ENCODE results near the gene TBCK. TPM values are rescaled to one million over a fixed set of nuclear protein-coding genes. Genes with fewer than 3 reads are reported as not detected.
"Not testable (repeated sequence)": the region's sequence is repeated elsewhere in the genome, so short reads cannot be mapped to it uniquely, and the experiment has no call there.

TBCK gene
- total RNA-seq, 1 donor from 2014 or later = 25.1 TPM

GRCh38 chr4:106162278-106162677 is 153.7 kb downstream of the TBCK start:
- H3K4me1 Mint-ChIP-seq (ENCODE audit: low read depth) = no peaks in the 10 kb centered on the region
- H3K9me3 Mint-ChIP-seq = peaks cover 12% of the 10 kb centered on the region
- no peak for DNase-seq (ENCODE audit: low spot score)
- intact Hi-C loops (cut with micrococcal nuclease) = no loop called here
- H3K27me3 Mint-ChIP-seq (ENCODE audit: insufficient read depth) = no peaks in the 10 kb centered on the region
- no peak overlapping the region for H3K27ac Mint-ChIP-seq
- no peak overlapping the region for H3K4me3 Mint-ChIP-seq
- peaks cover 10% of the 10 kb centered on the region for H3K36me3 Mint-ChIP-seq (ENCODE audit: low read depth)

DNA sequence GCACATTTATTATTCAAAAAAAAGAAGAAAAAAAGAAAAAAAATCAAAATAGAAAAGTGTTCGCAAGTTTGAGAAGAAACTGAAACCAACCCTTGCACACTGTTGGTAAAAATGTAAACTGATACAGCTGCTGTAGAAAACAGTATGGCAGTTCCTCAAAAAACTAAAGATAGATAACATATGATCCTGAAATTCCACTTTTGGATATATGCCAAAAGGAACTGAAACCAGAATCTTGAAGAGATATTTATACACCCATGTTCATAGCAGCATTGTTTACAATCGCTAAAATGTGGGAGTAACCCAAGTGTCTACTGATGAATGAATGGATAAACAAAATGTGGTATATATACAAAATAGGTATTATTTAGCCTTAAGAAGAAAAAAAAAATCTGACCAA is 155.4 kb downstream of the TBCK start:
- intact Hi-C loops (cut with micrococcal nuclease) = no loop called here
- H3K9me3 Mint-ChIP-seq = peaks cover 15% of the 10 kb centered on the region
- DNase-seq (ENCODE audit: low spot score) = no peak
- H3K27ac Mint-ChIP-seq = no peak overlapping the region
- peaks cover 16% of the 10 kb centered on the region for H3K36me3 Mint-ChIP-seq (ENCODE audit: low read depth)
- no peak overlapping the region for H3K4me3 Mint-ChIP-seq
- H3K4me1 Mint-ChIP-seq (ENCODE audit: low read depth) = no peaks in the 10 kb centered on the region
- no peaks in the 10 kb centered on the region for H3K27me3 Mint-ChIP-seq (ENCODE audit: insufficient read depth)

DNA sequence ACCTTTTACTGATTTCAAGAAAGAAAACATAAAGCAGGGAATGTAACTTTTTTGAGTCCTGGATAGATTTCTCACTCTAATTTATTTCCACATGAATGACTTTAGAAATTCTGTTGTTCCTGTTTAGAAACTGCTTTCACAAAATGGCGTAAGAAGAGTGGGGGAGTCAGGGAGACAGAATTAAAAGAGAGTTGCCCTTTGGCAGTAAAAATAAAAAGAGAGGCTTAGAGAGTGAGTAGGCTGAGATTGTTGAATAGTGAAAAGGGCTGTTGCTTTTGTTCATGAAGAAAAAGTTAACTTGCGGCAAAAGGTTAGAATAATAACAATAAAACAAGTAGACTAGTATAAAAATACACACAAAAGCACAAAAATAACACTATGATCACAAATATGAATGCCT is 166.1 kb downstream of the TBCK start:
- intact Hi-C loops (cut with micrococcal nuclease) = no loop called here
- Mint-ChIP-seq H3K4me3 (no peak overlapping the region), H3K9me3 (peaks cover 27% of the 10 kb centered on the region), H3K36me3 (ENCODE audit: low read depth) (peaks cover 2% of the 10 kb centered on the region), H3K4me1 (ENCODE audit: low read depth) (no peaks in the 10 kb centered on the region), H3K27ac (no peak overlapping the region), H3K27me3 (ENCODE audit: insufficient read depth) (no peaks in the 10 kb centered on the region)
- no peak for DNase-seq (ENCODE audit: low spot score)

DNA sequence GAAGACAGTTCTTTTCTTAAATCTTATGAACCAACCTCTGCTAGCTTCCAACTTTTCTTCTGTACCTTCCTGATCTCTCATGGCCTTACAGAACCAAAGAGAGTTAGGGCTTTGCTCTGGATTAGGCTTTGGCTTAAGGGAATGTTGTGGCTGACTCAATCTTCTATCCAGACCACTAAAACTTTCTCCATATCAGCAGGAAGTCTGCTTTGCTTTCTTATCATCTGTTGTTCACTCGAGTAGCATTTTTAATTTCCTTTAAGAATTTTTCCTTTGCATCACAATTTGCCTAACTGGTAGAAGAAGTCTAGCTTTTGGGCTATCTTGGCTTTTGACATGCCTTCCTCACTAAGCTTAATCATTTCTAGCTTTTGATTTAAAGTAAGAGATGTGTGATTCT is 167.0 kb downstream of the TBCK start:
- H3K4me3 Mint-ChIP-seq = no peak overlapping the region
- H3K9me3 Mint-ChIP-seq = peaks cover 27% of the 10 kb centered on the region
- no peaks in the 10 kb centered on the region for H3K4me1 Mint-ChIP-seq (ENCODE audit: low read depth)
- no peaks in the 10 kb centered on the region for H3K27me3 Mint-ChIP-seq (ENCODE audit: insufficient read depth)
- peaks cover 3% of the 10 kb centered on the region for H3K36me3 Mint-ChIP-seq (ENCODE audit: low read depth)
- DNase-seq (ENCODE audit: low spot score) = no peak
- intact Hi-C loops (cut with micrococcal nuclease) = no loop called here
- H3K27ac Mint-ChIP-seq = no peak overlapping the region

DNA sequence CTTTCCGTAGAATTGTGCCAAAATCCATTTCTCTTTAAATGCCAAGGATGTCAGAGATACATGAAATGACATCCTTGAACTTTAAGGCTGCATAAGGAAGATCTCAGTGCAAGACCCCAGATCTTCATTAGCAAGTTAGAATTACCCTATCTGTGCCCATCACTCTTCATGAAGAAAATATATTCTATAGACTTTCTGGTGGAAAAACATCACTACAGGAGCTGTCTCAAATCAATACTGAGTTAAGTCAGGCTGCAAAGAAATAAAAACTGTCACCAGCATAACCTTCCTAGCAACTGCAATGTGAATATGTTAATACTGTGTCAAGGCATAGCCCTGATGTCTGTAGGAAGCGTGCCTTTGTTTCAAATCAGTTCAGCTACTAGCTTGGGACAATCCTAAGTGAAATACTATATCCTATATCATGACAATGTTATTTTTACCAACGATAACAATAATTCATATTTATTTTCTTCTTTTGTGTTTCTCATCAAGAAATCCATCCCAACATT is 173.3 kb downstream of the TBCK start:
- Mint-ChIP-seq H3K4me3 (no peak overlapping the region), H3K4me1 (ENCODE audit: low read depth) (no peaks in the 10 kb centered on the region), H3K36me3 (ENCODE audit: low read depth) (peaks cover 4% of the 10 kb centered on the region), H3K27ac (no peak overlapping the region), H3K9me3 (peaks cover 14% of the 10 kb centered on the region), H3K27me3 (ENCODE audit: insufficient read depth) (no peaks in the 10 kb centered on the region)
- intact Hi-C loops (cut with micrococcal nuclease) = no loop called here
- no peak for DNase-seq (ENCODE audit: low spot score)

GRCh38 chr4:106140601-106141000 is 175.4 kb downstream of the TBCK start:
- no peak overlapping the region for H3K27ac Mint-ChIP-seq
- H3K9me3 Mint-ChIP-seq = peaks cover under 1% of the 10 kb centered on the region
- DNase-seq (ENCODE audit: low spot score) = no peak
- no peaks in the 10 kb centered on the region for H3K27me3 Mint-ChIP-seq (ENCODE audit: insufficient read depth)
- peaks cover 2% of the 10 kb centered on the region for H3K36me3 Mint-ChIP-seq (ENCODE audit: low read depth)
- peaks cover 5% of the 10 kb centered on the region for H3K4me1 Mint-ChIP-seq (ENCODE audit: low read depth)
- H3K4me3 Mint-ChIP-seq = no peak overlapping the region
- intact Hi-C loops (cut with micrococcal nuclease) = no loop called here

DNA sequence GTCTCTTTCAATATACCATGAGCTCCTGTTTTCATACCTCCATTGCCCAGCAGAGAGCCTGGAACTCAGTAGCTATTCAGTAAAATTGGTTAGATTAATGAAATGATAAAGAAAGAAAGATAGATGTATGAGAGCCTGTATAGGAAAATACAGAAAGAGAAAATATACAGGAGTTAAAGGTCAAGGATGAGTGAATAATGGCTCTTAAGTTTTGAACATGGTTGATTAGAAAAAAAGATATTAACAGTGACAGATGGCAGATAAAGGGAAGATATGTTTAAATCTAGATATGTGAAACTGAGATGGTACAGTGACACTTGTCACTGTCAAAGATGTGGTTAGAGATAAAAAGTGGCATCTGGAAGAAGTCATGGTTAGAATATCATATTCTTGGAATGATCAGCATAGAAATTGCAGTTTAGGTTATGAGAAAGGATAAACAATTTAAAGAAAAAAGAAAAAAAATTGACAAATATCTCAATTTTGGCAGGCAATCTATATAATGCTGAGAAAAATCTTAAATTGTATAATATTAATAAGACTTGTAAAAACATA is 179.2 kb downstream of the TBCK start:
- Mint-ChIP-seq H3K27me3 (ENCODE audit: insufficient read depth) (no peaks in the 10 kb centered on the region), H3K36me3 (ENCODE audit: low read depth) (peaks cover 4% of the 10 kb centered on the region), H3K9me3 (peaks cover 5% of the 10 kb centered on the region), H3K27ac (no peak overlapping the region), H3K4me3 (no peak overlapping the region), H3K4me1 (ENCODE audit: low read depth) (peaks cover 5% of the 10 kb centered on the region)
- intact Hi-C loops (cut with micrococcal nuclease) = no loop called here
- no peak for DNase-seq (ENCODE audit: low spot score)

- peaks cover 8% of the 10 kb centered on the region for H3K36me3 Mint-ChIP-seq (ENCODE audit: low read depth)
- H3K27me3 Mint-ChIP-seq (ENCODE audit: insufficient read depth) = no peaks in the 10 kb centered on the region
- no peak overlapping the region for H3K27ac Mint-ChIP-seq
- peaks cover 5% of the 10 kb centered on the region for H3K4me1 Mint-ChIP-seq (ENCODE audit: low read depth)
- H3K4me3 Mint-ChIP-seq = no peak overlapping the region
- intact Hi-C loops (cut with micrococcal nuclease) = no loop called here
- peaks cover 9% of the 10 kb centered on the region for H3K9me3 Mint-ChIP-seq
- no peak for DNase-seq (ENCODE audit: low spot score)
Observed at GRCh38 chr4:106132045-106132444, 184.0 kb downstream of the TBCK start.

DNA sequence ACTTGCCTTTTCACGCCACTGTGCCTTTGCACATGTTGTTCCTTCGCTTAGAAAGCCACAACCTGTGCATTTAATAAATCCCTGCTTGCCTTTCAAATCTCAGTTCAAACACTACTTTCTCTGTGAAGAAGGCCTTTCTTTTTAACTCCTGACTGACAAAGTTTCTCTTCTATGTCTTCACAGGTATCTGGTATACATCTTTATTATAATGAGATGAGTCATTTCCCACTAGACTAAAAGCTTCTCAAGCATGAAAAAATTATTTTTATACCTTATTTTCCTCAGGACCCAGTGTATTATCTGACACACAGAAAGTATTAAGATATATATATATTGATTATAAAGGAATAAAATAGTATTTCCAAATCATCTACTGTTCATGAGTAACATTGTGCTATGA is 189.9 kb downstream of the TBCK start:
- H3K27me3 Mint-ChIP-seq (ENCODE audit: insufficient read depth) = no peaks in the 10 kb centered on the region
- intact Hi-C loops (cut with micrococcal nuclease) = no loop called here
- no peak overlapping the region for H3K27ac Mint-ChIP-seq
- peaks cover 6% of the 10 kb centered on the region for H3K9me3 Mint-ChIP-seq
- no peak overlapping the region for H3K4me3 Mint-ChIP-seq
- no peaks in the 10 kb centered on the region for H3K4me1 Mint-ChIP-seq (ENCODE audit: low read depth)
- H3K36me3 Mint-ChIP-seq (ENCODE audit: low read depth) = peaks cover 2% of the 10 kb centered on the region
- DNase-seq (ENCODE audit: low spot score) = no peak

- H3K27me3 Mint-ChIP-seq (ENCODE audit: insufficient read depth); H3K4me1 Mint-ChIP-seq (ENCODE audit: low read depth); H3K9me3 Mint-ChIP-seq; H3K27ac Mint-ChIP-seq; H3K4me3 Mint-ChIP-seq; intact Hi-C loops (cut with micrococcal nuclease); H3K36me3 Mint-ChIP-seq (ENCODE audit: low read depth); DNase-seq (ENCODE audit: low spot score): not testable (repeated sequence)
Observed at GRCh38 chr4:106119949-106120555, 196.0 kb downstream of the TBCK start.

- DNase-seq (ENCODE audit: low spot score) = no peak
- Mint-ChIP-seq H3K4me3 (no peak overlapping the region), H3K27ac (no peak overlapping the region), H3K36me3 (ENCODE audit: low read depth) (peaks cover 20% of the 10 kb centered on the region), H3K27me3 (ENCODE audit: insufficient read depth) (no peaks in the 10 kb centered on the region), H3K4me1 (ENCODE audit: low read depth) (no peaks in the 10 kb centered on the region), H3K9me3 (peaks cover 20% of the 10 kb centered on the region)
- intact Hi-C loops (cut with micrococcal nuclease) = no loop called here
Observed at GRCh38 chr4:106116025-106116424, 200.0 kb downstream of the TBCK start.

GRCh38 chr4:106114270-106114669 is 201.7 kb downstream of the TBCK start:
- H3K27ac Mint-ChIP-seq = no peak overlapping the region
- peaks cover 20% of the 10 kb centered on the region for H3K36me3 Mint-ChIP-seq (ENCODE audit: low read depth)
- intact Hi-C loops (cut with micrococcal nuclease) = no loop called here
- peaks cover 35% of the 10 kb centered on the region for H3K9me3 Mint-ChIP-seq
- DNase-seq (ENCODE audit: low spot score) = no peak
- H3K27me3 Mint-ChIP-seq (ENCODE audit: insufficient read depth) = no peaks in the 10 kb centered on the region
- H3K4me1 Mint-ChIP-seq (ENCODE audit: low read depth) = no peaks in the 10 kb centered on the region
- H3K4me3 Mint-ChIP-seq = no peak overlapping the region

DNA sequence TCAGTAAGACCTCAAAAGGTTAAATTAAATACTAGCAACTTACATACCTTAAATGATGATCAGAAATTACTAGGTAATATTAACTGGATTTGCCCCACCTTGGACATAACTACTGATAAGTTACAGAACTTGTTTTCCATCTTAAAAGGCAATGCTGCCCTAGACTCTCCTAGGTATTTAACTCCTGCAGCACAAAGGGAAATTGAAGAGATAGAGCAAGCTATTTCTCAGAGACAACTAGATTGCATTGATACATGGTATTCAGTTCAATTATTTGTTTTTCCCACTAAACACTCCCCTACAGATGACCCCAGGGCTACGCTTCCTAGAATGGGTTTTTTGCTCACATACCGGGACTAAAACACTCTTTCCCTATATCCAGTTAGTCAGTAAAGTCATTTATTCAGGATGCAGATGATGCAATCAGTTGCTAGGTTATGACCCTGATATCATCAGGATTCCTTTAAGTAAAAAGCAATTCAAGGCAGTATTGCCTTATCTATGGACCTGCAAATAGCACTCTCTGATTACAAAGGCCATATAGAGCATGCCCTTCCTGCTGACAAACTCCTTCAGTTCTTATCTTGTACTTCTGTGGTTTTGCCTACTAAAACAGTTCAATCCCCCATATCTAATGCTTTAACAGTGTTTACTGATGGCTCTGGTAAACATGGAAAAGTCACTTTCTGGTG is 204.1 kb downstream of the TBCK start:
- H3K4me3 Mint-ChIP-seq; H3K27ac Mint-ChIP-seq; DNase-seq (ENCODE audit: low spot score); intact Hi-C loops (cut with micrococcal nuclease); H3K4me1 Mint-ChIP-seq (ENCODE audit: low read depth); H3K27me3 Mint-ChIP-seq (ENCODE audit: insufficient read depth): not testable (repeated sequence)
- peaks cover 51% of the 10 kb centered on the region for H3K9me3 Mint-ChIP-seq
- peaks cover 26% of the 10 kb centered on the region for H3K36me3 Mint-ChIP-seq (ENCODE audit: low read depth)

Data from activated T-helper 1 cell treated with anti-CD3 and anti-CD28 coated beads, Interleukin-12 subunit alpha, Interleukin-12 subunit beta, Interleukin-2, Interleukin-4 antibody, amounts not matched to agents 30 ng/mL and 10 ng/mL and 1 ng/mL, durations not matched to agents 14 hours and 24 hours and 36 hours (primary cell).